HCT116 (cell line): ENCODE data around the gene ARHGEF16.

Experiments used
- CBX3 ChIP-seq: IDR thresholded peaks from 2 replicates; pipeline ENCODE4 v1.6.1; 2012; ENCODE audit warnings: low read depth
- CTCF ChIP-seq, 3 experiments: fragments of 200-600 bp in 1 of 3; sonication (generic) in 1 of 3; IDR thresholded peaks in 2 of 3; conservative IDR thresholded peaks in 1 of 3; 2 replicates each; pipeline ENCODE4 v1.5.1; 2012 to 2017; ENCODE audit warnings: low read depth in 2 of 3, low read length in 2 of 3, antibody characterized with exemption in 1 of 3, borderline replicate concordance in 1 of 3, control low read depth in 1 of 3, mild to moderate bottlenecking in 1 of 3, mixed read lengths in 1 of 3, mixed run types in 1 of 3, moderate library complexity in 1 of 3; ENCODE audit not compliant: insufficient read depth in 1 of 3
- EZH2 ChIP-seq: fragments of 200-600 bp; sonication (generic); IDR thresholded peaks from 2 replicates; pipeline ENCODE4 v1.6.1; 2017; ENCODE audit warnings: antibody characterized with exemption, mixed run types
- EZH2phosphoT487 ChIP-seq: fragments of 200-600 bp; IDR thresholded peaks from 2 replicates; pipeline ENCODE4 v1.6.1; 2018; ENCODE audit warnings: antibody characterized with exemption, borderline replicate concordance
- FOSL1 ChIP-seq: IDR thresholded peaks from 2 replicates; pipeline ENCODE4 v1.6.1; 2012; ENCODE audit warnings: low read depth
- POLR2A ChIP-seq: IDR thresholded peaks from 2 replicates; pipeline ENCODE4 v1.7.0; 2011; ENCODE audit warnings: borderline replicate concordance; ENCODE audit not compliant: insufficient read depth, insufficient read length; ENCODE audit errors: extremely low read depth
- POLR2AphosphoS5 ChIP-seq: IDR thresholded peaks from 2 replicates; pipeline ENCODE4 v1.6.1; 2011; ENCODE audit warnings: mild to moderate bottlenecking, low read depth, low read length, moderate library complexity
- RAD21 ChIP-seq: IDR thresholded peaks from 2 replicates; pipeline ENCODE4 v1.6.1; 2012; ENCODE audit warnings: low read depth, mild to moderate bottlenecking
- REST ChIP-seq: IDR thresholded peaks from 2 replicates; pipeline ENCODE4 v1.6.1; 2012; ENCODE audit warnings: low read depth
- SIN3A ChIP-seq: IDR thresholded peaks from 2 replicates; pipeline ENCODE4 v1.6.1; 2012; ENCODE audit warnings: low read depth
- SP1 ChIP-seq: IDR thresholded peaks from 2 replicates; pipeline ENCODE4 v1.6.1; 2012; ENCODE audit warnings: low read depth
- SRF ChIP-seq: IDR thresholded peaks from 2 replicates; pipeline ENCODE4 v1.6.1; 2012; ENCODE audit warnings: low read depth
- YY1 ChIP-seq: IDR thresholded peaks from 2 replicates; pipeline ENCODE4 v1.6.1; 2011; ENCODE audit warnings: low read length, low read depth, moderate library complexity, mild to moderate bottlenecking; ENCODE audit not compliant: insufficient replicate concordance; ENCODE audit errors: extremely low read depth
- ZNF274 ChIP-seq: fragments of 200-500 bp; sonication (Bioruptor generic); IDR thresholded peaks from 2 replicates; pipeline ENCODE4 v1.6.1; 2014; ENCODE audit warnings: mild to moderate bottlenecking, low read depth, low read length, inconsistent platforms

- TF ChIP-seq POLR2A (no peak), SIN3A (no peak), CTCF (IDR thresholded peaks at IDR 0.05 in 2 of 3, conservative IDR thresholded peaks at IDR 0.05 in 1 of 3; ENCODE audit: borderline replicate concordance in 1 of 3, insufficient read depth in 1 of 3, low read depth in 2 of 3, low read length in 2 of 3) (no peak), REST (no peak), SP1 (no peak), SRF (no peak), EZH2phosphoT487 (no peak), FOSL1 (no peak), ZNF274 (no peak), CBX3 (no peak), YY1 (no peak), EZH2 (no peak), POLR2AphosphoS5 (no peak), RAD21 (no peak)
These were observed 22.8 kb upstream of the ARHGEF16 start for GRCh38 chr1:3431686-3432085.
